GM19452 (cell line): ENCODE measurements around the gene AP2S1.
"Not testable (repeated sequence)": the region's sequence is repeated elsewhere in the genome, so short reads cannot be mapped to it uniquely, and the experiment has no call there.

ENCODE experiments used
- ATAC-seq: cut with Tn5 transposase; IDR thresholded peaks from one replicate; pipeline ENCODE4 v1.9.1; 2021; ENCODE audit not compliant: unreplicated experiment

The AP2S1 gene

DNA sequence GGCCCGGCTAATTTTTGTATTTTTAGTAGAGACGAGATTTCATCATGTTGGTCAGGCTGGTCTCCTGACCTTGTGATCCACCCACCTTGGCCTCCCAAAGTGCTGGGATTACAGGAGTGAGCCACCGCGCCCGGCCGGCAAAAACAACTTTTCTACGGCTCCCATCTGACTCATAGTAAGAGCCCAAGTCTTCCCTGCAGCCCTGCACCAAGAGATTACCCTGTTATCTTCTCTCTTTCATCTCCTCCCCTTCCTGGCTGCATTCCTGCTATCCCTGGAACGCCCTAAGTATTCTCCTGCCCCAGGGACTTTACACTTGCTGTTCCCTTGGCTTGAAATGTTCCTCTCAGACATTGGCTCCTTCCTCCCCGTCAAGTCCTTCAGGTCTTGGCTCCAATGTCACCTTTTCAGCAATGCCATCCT lies 6.6 kb downstream of the AP2S1 start:
- ATAC-seq: no peak

DNA sequence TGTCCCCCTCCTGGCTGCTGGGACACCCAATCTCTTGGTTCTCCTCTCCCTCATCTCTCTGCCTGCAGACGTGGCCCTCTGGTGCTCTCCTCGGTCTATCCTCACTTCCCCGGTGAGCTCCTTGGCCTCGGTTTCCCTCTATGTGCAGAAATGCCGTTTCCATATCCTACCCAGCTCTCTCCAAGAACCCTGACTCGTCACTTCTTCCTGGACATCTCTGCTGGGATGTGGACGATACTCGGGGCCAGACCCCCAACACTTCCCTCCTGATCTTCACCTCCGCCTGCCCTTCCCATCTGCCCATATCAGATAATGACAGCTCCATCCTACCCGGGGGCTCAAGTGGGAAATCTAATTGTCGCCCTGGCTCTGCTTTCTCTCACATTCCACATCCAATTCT lies 7.9 kb downstream of the AP2S1 start:
- no peak for ATAC-seq

DNA sequence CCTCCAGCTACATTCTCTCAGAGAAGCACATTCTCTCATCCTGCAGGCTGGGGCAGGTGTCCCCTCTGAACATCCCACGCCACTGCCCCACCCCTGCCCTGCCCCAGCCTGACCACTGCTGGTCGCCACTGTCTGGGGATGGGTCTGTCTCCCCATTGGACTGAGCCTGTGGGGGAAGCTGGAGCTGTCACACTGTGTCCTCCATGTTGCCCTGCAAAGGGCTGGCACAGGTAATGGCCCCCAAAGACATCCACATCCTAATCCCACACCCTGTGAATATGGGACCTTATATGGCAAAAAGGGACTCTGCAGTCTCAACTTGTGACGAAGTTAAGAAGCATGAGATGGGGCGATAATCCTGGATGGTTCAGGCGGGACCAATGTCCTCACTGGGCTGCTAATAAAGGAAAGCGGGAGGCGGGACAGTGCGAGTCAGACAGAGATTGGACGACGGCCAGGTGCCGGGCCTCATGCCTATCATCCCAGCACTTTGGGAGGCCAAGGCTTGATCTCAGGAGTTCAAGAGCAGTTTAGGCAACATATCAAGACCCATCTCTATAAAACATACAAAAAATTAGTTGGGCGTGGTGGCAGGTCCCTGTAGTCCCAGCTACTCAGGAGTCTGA lies 9.1 kb downstream of the AP2S1 start:
- ATAC-seq: no peak

- no peak for ATAC-seq
Measured at GRCh38 chr19:46840498-46840942, 10.1 kb downstream of the AP2S1 start.

- ATAC-seq: no peak
Measured at GRCh38 chr19:46839752-46840497, 10.7 kb downstream of the AP2S1 start.

GRCh38 chr19:46838160-46838559 lies 12.5 kb downstream of the AP2S1 start:
- ATAC-seq: no peak

DNA sequence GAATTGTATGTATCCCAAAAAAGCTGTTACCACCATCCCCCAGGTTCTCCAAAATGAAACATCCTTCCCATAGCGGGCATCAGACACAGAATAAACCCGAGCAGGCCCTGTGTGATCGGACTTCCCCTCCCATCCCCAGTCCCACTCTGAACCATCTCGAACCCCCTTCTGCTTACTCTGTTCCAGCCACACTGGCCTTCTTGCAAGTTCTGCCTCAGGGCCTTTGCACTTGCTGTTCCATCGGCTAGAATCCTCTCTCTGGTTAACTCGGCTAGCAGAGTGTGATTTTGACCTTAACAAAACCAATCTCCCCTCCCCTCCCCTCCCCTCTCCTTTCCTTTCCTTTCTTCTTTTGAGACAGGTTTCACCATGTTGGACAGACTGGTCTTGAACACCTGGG lies 15.7 kb downstream of the AP2S1 start:
- no peak for ATAC-seq

- ATAC-seq: no peak
Measured at GRCh38 chr19:46834121-46834520, 16.5 kb downstream of the AP2S1 start.

DNA sequence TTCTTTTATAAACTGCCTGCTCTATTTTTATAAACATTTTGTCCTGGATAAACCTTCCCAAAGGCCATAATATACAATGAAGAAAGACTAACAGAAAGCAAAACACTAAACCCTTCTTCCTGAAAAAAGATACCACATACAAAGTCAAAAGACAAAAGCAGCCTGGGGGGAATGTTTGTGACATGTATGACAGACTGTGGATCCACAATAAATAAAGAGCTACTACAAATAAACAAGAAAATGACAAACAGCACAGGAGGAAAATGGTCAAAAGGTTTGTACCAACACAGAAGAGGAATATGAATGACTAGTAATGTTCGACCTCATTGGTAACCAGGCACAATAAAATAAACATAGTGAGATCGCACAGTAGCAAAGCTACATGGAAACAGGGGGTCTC lies 19.8 kb downstream of the AP2S1 start:
- no peak for ATAC-seq

DNA sequence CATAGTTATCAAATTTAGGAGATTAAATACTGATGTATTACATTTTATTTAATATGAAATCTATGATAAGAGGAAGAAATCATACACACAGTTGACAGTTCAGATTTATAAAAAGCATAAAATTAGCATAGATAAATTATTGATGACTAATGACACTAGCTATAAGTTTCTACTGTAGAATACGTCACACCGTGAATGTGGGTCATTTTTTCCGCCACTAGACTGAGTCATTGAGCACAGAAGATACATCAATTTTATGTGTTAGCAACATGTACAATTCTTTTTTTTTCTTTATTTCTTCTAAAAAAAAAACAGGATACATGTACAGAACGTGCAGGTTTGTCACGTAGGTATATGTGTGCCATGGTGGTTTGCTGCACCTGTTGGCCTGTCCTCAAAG lies 22.2 kb downstream of the AP2S1 start:
- no peak for ATAC-seq

GRCh38 chr19:46825731-46826055 lies 25.0 kb downstream of the AP2S1 start:
- no peak for ATAC-seq

DNA sequence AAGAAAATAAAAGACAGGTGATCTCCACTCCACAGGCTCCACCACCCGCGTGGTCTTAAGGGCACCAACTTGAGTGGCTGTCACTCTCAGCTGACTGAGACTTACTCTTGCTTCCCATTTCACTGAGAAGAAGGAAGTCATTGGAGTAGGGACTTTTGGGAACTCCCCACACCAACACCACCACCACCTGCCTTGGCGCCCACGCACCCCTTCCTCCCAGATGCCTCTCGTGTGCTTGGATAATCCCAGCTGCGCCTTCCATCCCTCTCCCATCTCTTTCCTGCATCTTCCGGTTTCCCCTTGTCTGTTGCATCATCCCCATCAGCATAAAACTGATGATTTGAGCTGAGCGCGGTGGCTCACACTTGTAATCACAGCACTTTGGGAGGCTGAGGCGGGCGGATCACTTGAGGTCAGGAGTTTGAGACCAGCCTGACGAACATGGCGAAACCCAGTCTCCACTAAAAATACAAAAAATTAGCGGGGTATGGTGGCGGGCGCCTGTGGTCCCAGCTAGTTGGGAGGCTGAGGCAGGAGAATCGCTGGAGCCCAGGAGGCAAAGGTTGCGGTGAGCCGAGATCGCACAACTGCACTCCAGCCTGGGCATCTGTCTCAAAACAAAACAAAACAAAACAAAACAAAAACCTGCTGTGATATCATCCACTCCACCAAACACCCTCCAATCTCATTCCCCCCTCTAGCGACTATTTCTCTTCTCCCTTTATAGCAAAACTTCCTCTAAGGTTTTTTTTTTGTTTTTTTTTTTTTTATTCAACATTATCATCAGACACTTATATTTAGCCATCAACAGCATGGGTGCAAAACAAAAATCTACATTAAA lies 25.5 kb downstream of the AP2S1 start:
- no peak for ATAC-seq

DNA sequence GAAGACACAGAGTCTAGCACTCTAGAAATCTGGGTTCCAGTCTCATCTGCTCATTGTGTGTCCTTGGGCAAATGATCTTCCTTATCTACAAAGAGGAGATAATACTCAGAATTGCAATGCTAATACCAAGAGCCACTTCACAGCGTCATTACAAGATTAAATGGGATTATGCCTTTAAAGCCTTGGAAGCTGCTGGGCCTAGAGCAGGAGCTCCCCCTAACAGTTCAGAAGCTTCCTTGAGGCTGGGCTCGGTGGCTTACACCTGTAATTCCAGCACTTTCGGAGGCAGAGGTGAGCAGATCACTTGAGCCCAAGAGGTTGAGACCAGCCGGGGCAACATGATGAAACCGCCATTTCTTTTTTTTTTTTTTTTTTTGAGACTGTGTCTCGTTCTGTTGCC lies 27.6 kb downstream of the AP2S1 start:
- ATAC-seq: no peak

- ATAC-seq: not testable (repeated sequence)
Measured at GRCh38 chr19:46822410-46822787, 28.2 kb downstream of the AP2S1 start.

- no peak for ATAC-seq
Measured at GRCh38 chr19:46821512-46822409, 28.9 kb downstream of the AP2S1 start.

GRCh38 chr19:46818812-46819211 lies 31.8 kb downstream of the AP2S1 start:
- ATAC-seq: no peak

GRCh38 chr19:46815833-46816627 lies 34.6 kb downstream of the AP2S1 start:
- no peak for ATAC-seq

DNA sequence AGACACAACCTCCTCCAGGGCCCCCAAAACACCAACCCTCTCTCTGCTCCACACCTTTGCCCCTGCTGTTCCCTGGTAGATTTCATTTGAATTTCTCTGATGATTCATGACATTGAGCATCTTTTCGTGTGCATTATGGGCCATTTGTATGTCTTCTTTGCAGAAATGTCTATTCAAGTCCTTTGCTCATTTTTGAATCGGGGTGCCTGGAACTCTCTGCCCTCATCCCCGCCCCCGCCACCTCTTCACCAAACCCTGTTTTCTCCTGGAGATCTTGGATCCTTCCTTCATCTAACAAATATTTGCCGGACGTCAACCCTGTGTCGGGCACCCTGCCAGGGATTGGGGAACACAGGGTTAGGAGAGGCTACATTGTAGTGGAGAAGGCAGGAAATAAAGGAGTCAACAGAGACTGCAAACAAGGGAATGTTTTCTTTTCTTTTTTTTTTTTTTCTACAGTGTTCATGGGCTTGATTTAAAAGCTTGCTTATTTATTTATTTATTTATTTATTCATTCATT lies 36.7 kb downstream of the AP2S1 start:
- no peak for ATAC-seq

DNA sequence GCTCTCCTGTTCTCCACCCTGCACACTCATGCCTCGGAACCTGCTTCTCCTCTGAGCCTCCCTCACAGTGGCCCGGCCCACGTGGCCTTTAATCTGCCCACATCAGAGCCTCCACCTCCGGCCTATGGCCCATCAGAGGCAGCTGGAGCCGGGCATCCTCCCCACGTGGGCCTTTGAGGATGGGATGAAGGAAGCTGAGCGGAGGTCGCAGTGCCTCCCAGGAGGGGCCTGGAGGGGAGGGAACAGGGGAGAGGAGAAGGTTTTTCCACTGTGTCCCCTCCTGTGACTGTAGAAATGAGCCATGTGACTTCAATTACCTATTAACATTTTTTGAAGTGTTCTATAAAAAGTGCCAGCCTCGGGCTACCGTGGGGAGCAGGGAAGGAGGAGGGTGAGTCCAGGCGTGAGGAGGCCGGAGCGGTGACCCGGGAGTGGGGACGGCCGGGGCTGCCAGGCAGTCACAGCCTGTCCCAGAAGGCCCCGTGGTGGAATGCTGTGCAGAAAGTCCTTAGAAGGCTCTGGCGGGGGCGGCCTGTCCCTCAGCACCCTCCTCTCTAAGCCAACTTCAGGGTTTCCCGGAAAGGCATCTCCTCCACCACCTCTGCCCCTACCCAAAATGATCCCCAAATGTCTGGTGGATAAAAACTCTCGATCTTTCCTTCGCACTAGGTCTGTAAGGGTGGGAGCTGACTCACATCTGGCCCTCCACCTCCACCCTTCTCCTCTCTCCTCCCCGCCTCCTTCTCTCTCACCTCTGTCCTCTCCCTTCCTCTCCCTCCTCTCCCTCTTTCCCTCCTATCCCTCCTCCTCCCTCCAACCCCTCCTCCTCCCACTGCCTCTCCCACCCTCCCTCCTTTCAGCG lies 37.4 kb downstream of the AP2S1 start:
- no peak for ATAC-seq
